Activated CD4-positive, alpha-beta T cell treated with anti-CD3 and anti-CD28 coated beads, Interleukin-2, amount 10 ng/mL, durations not matched to agents 7 days and 5 days (primary cell): Measurements from ENCODE around the gene CTDSPL. TPM values are rescaled to one million over a fixed set of nuclear protein-coding genes. Genes with fewer than 3 reads are reported as not detected.
"Not testable (repeated sequence)": the region's sequence is repeated elsewhere in the genome, so short reads cannot be mapped to it uniquely, and the experiment has no call there.

Source experiments
- CTCF ChIA-PET: fragments of 350-600 bp; sonication (Branson Sonifier 250); formaldehyde crosslinking; loops from one replicate; lab custom pipeline; 2021; ENCODE audit warnings: antibody characterized with exemption; lab: Charles Lee
- POLR2A ChIA-PET: fragments of 350-600 bp; sonication (Branson Sonifier 250); formaldehyde crosslinking; loops from one replicate; lab custom pipeline; 2021; ENCODE audit warnings: antibody characterized with exemption; lab: Charles Lee
- DNase-seq: peaks from one replicate; pipeline ENCODE4 v3.0.0-alpha.2; 2020
- H3K27ac Mint-ChIP-seq: one replicate; pipeline ENCODE4 v1.8.0; 2021; ENCODE audit warnings: mild to moderate bottlenecking, moderate library complexity, mixed read lengths
- H3K27me3 Mint-ChIP-seq: one replicate; pipeline ENCODE4 v1.8.0; 2021; ENCODE audit warnings: mixed read lengths
- H3K36me3 Mint-ChIP-seq: one replicate; pipeline ENCODE4 v1.8.0; 2021; ENCODE audit warnings: low read depth, mixed read lengths
- H3K4me1 Mint-ChIP-seq: one replicate; pipeline ENCODE4 v1.8.0; 2021; ENCODE audit warnings: mixed read lengths
- H3K4me3 Mint-ChIP-seq: one replicate; pipeline ENCODE4 v1.8.0; 2021; ENCODE audit warnings: mild to moderate bottlenecking, moderate library complexity, mixed read lengths
- H3K9me3 Mint-ChIP-seq: one replicate; pipeline ENCODE4 v1.8.0; 2021; ENCODE audit warnings: mixed read lengths
- total RNA-seq, 2 experiments: library from RNA; stranded (reverse); gene quantifications; one replicate each; pipeline ENCODE4 v1.2.3, GENCODE V29; 2021

Gene CTDSPL, protein sequence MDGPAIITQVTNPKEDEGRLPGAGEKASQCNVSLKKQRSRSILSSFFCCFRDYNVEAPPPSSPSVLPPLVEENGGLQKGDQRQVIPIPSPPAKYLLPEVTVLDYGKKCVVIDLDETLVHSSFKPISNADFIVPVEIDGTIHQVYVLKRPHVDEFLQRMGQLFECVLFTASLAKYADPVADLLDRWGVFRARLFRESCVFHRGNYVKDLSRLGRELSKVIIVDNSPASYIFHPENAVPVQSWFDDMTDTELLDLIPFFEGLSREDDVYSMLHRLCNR
- total RNA-seq = 1 to 10 TPM; 4.6 to 4.7 TPM

DNA sequence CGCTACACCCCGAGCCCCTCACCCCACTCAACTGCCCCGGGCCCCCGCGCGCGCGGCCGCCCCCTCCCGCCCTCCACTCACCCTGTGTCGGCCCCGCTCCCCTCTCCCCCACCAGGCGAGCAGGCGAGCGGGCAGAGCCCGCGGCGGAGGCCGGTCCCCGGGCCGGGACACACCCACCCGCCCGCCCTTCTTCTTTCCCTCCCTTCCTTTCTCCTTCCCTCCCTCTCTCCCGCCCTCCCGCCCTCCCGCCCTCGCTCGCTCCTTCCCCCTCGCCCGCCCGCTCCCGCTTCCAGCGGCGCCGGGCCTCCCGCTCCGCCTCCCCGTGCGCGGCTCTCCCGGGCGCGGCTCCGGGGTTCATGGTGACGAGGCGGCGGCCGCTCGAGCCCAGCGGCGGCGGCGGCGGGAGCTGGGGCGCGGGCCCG lies at the start of gene CTDSPL:
Gene CTDSPL, plus strand, starts transcription at position 261 of the 422 bp plus-strand sequence. CDS start 320 bp downstream, outside the sequence.
- Mint-ChIP-seq H3K27ac (peak within 1 kb of the TSS; percentile 69), H3K9me3 (no peaks in the 10 kb centered on the region), H3K4me1 (peaks cover 20% of the 10 kb centered on the region), H3K36me3 (no peaks in the 10 kb centered on the region), H3K27me3 (peaks cover 28% of the 10 kb centered on the region), H3K4me3 (peak within 1 kb of the TSS; percentile 76)
- ChIA-PET CTCF (no interaction called here), POLR2A (no interaction called here)
- DNase-seq = peak; percentile 24

DNA sequence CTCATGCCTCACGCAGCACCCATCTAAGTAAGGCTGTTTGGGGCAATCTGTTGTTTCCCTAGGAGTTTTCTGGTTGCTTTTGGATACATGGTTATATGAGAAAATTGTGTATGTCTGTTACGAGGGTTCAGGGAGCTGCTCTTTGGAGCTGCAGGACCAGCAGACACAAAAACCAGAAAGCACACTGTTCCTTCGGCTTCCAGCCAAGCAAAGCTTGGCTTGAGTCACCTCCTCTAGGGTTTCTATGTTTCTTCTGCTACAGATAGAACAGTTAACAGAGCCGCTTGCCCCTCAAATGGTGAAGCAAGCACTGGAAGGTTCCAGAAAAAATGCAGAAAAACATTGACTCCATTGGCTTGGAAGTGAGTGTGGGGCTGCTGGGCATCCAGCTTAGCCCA lies 49.2 kb upstream of the CTDSPL start:
- Mint-ChIP-seq H3K27me3 (no peaks in the 10 kb centered on the region), H3K4me3 (no peak overlapping the region), H3K36me3 (no peaks in the 10 kb centered on the region), H3K4me1 (no peaks in the 10 kb centered on the region), H3K27ac (no peak overlapping the region), H3K9me3 (no peaks in the 10 kb centered on the region)
- ChIA-PET CTCF (no interaction called here), POLR2A (no interaction called here)
- DNase-seq = no peak

DNA sequence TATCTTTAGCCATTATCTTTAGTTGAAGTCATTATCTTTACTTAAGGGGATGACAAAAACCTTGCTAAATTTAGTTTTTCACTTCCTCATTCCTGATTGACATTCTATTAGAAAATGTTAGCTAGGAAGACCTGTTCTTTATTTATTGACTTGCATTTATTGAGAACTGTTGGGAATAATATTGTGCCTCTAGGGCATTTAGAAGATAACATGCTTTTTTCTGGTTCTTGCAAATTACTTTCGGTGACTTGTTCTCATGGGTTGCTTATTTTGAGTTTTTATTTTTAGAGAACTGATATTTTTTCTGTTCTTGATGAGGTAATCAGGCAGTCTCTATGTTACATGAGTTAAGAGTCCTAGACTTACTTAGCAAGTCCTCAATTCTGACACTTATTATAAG lies 48.3 kb upstream of the CTDSPL start:
- ChIA-PET POLR2A (no interaction called here), CTCF (no interaction called here)
- H3K36me3 Mint-ChIP-seq = no peaks in the 10 kb centered on the region
- no peak overlapping the region for H3K27ac Mint-ChIP-seq
- DNase-seq = no peak
- H3K27me3 Mint-ChIP-seq = no peaks in the 10 kb centered on the region
- no peak overlapping the region for H3K4me3 Mint-ChIP-seq
- no peaks in the 10 kb centered on the region for H3K4me1 Mint-ChIP-seq
- no peaks in the 10 kb centered on the region for H3K9me3 Mint-ChIP-seq

DNA sequence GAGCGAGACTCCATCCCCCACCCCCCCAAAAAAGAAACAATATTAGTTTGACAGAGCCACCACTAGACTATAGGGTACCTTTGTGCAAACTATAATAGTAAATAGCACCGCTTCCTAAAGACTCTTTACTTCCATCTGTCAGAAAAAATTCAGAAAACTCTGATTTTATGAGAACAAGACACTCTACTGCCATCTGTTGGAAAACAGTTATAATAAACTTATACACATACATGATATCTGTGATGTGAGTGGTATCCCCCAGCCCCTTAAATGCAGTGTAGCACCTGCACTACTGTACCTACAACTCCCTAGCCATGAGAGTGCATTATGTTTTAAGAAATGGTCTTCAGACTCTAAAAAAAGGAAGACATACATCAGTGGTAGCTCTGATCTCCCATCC lies 47.1 kb upstream of the CTDSPL start:
- no peaks in the 10 kb centered on the region for H3K36me3 Mint-ChIP-seq
- CTCF ChIA-PET = no interaction called here
- no peaks in the 10 kb centered on the region for H3K9me3 Mint-ChIP-seq
- H3K4me1 Mint-ChIP-seq = no peaks in the 10 kb centered on the region
- DNase-seq = no peak
- no peak overlapping the region for H3K27ac Mint-ChIP-seq
- no peak overlapping the region for H3K4me3 Mint-ChIP-seq
- H3K27me3 Mint-ChIP-seq = no peaks in the 10 kb centered on the region
- POLR2A ChIA-PET = no interaction called here

DNA sequence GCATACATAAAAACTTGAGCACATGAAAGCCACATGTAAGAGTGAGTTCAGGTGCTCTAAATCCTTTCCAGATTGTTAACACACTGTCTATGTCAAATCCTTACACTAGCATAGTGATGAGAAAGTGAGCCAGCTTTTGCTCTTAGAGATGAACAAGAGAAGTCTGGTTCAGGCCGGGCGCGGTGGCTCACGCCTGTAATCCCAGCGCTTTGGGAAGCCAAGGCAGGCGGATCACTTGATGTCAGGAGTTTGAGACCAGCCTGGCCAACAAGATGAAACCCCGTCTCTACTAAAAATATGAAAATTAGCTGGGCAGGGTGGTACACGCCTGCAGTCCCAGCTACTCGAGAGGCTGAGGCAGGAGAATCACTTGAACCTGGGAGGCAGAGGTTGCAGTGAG lies 46.5 kb upstream of the CTDSPL start:
- H3K4me1 Mint-ChIP-seq, DNase-seq, H3K27me3 Mint-ChIP-seq, H3K9me3 Mint-ChIP-seq, H3K4me3 Mint-ChIP-seq, POLR2A ChIA-PET, H3K36me3 Mint-ChIP-seq, CTCF ChIA-PET, H3K27ac Mint-ChIP-seq: not testable (repeated sequence)

DNA sequence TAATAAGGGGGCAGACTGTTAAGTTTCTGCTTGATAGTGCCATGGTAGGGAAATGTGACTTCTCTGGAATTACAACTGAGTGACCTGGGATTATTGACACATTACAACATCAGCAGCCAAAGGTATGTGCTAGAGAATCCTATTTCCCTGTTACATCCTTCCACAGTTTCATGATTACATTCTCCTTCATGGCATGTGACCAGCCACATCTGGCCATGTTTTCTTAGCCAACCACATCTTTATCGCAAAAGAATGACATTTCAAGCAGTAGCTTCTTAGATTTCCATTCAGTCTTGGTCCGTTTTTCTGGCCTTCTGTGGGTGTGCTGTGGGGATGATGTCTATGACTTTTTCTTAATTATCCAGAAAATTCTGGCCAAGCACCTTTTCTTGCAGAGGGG lies 45.4 kb upstream of the CTDSPL start:
- no peak overlapping the region for H3K27ac Mint-ChIP-seq
- H3K4me1 Mint-ChIP-seq = no peaks in the 10 kb centered on the region
- no peak overlapping the region for H3K4me3 Mint-ChIP-seq
- DNase-seq = no peak
- no peaks in the 10 kb centered on the region for H3K36me3 Mint-ChIP-seq
- H3K27me3 Mint-ChIP-seq = peaks cover 3% of the 10 kb centered on the region
- H3K9me3 Mint-ChIP-seq = no peaks in the 10 kb centered on the region
- ChIA-PET CTCF (interaction anchor here (1.1 kb wide), 1 partner anchor 11 kb away, joined by 7 read pairs; no protein-coding TSS in a partner anchor), POLR2A (no interaction called here)

DNA sequence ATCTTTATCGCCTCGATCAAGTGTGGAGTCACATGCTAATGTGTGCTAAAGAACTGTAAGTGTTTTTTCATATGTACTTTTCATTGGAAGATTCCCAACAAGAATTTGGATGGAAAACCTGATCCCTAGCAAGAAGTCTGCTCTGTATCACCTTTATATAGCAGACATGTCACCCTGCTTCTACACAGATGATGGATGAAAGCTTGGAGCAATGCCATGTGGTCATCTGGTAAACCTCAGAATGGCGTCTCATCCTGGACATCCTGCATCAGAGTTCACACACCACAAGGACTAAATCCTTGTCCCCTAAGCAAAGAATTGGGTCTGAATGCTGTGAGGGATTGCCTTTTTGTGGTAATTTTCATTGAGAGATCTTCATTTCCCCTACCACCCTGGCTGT lies 42.1 kb upstream of the CTDSPL start:
- no peaks in the 10 kb centered on the region for H3K9me3 Mint-ChIP-seq
- POLR2A ChIA-PET = no interaction called here
- no peak overlapping the region for H3K4me3 Mint-ChIP-seq
- DNase-seq = no peak
- H3K36me3 Mint-ChIP-seq = no peaks in the 10 kb centered on the region
- CTCF ChIA-PET = interaction anchor here (0.6 kb wide), 1 partner anchor 90 kb away, joined by 3 read pairs; no protein-coding TSS in a partner anchor
- H3K27ac Mint-ChIP-seq = no peak overlapping the region
- H3K4me1 Mint-ChIP-seq = no peaks in the 10 kb centered on the region
- peaks cover 7% of the 10 kb centered on the region for H3K27me3 Mint-ChIP-seq

DNA sequence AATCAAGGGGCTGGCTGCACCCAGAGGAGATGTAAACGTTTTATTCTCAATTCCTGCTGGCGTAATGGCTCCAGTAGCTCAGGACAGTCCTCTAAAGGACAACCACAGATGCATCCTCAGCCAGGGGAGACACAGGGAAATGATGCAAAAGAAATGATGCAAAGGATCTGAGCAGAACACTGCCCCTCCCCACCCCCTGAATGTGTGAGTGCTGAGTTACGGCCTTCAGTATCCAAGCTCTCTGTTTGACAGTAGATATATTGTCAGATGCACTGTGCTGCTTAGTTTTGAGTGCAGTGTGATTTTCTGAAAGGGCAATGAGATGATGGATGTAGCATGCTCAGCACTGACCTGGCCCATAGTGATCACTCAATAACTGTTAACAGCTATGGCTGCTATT lies 41.4 kb upstream of the CTDSPL start:
- H3K27me3 Mint-ChIP-seq = peaks cover 7% of the 10 kb centered on the region
- ChIA-PET CTCF (no interaction called here), POLR2A (no interaction called here)
- H3K9me3 Mint-ChIP-seq = no peaks in the 10 kb centered on the region
- no peak for DNase-seq
- H3K4me3 Mint-ChIP-seq = no peak overlapping the region
- H3K27ac Mint-ChIP-seq = no peak overlapping the region
- no peaks in the 10 kb centered on the region for H3K4me1 Mint-ChIP-seq
- no peaks in the 10 kb centered on the region for H3K36me3 Mint-ChIP-seq

DNA sequence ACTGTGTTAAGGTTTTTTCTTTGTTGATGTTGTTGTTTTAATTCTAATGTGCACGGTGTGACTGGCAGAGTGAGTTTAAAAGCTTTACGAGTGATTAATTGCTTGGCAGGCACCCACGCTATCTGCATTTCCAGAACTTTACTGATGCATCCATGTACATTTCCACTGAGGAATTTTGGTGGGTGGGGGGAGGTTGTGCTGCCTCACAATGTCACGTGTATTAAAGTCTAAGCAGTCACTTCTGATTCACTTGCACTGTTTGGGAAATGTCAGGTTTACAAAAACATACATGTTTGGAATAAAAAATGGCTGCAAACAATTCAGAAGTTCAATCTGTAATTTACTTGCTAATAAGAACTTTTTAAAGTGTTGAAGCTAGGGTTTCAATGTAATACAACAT lies 38.5 kb upstream of the CTDSPL start:
- ChIA-PET POLR2A (no interaction called here), CTCF (no interaction called here)
- no peak for DNase-seq
- no peaks in the 10 kb centered on the region for H3K4me1 Mint-ChIP-seq
- no peak overlapping the region for H3K27ac Mint-ChIP-seq
- no peaks in the 10 kb centered on the region for H3K36me3 Mint-ChIP-seq
- peaks cover 12% of the 10 kb centered on the region for H3K27me3 Mint-ChIP-seq
- no peaks in the 10 kb centered on the region for H3K9me3 Mint-ChIP-seq
- no peak overlapping the region for H3K4me3 Mint-ChIP-seq

DNA sequence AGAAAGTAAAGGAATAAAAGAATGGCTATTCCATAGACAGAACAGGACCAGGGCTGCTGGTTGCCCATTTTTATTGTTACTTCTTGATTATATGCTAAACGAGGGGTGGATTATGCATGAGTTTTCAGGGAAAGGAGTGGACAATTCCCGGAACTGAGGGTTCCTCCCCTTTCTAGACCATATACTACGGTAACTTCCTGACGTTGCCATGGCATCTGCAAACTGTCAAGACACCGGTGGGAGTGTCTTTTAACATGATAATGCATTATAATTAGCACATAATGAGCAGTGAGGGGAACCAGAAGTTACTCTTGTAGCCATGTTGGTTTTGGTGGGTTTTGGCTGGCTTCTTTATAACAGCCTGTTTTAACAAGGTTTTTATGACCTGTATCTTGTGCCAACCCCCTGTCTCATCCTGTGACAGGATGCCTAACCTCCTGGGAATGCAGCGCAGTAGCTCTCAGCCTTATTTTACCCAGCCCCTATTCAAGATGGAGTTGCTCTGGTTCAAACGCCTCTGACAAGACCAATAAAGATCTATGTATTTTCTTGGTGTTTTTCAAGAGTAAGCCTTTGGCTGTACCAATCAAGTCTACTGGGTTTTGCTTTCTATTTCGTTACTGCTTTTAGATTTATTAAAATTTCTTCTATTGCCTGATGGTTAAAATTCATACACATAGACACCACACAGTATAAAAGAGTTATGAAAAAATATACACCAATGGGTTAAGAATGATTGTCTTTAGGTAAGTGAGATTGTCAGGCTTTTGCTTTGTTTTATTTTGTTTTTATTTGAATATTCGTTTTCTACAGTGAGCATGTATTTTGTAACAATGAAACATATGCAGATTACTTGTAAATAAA lies 37.4 kb upstream of the CTDSPL start:
- ChIA-PET POLR2A (no interaction called here), CTCF (no interaction called here)
- peaks cover 1% of the 10 kb centered on the region for H3K36me3 Mint-ChIP-seq
- no peaks in the 10 kb centered on the region for H3K4me1 Mint-ChIP-seq
- no peaks in the 10 kb centered on the region for H3K9me3 Mint-ChIP-seq
- H3K27me3 Mint-ChIP-seq = peaks cover 14% of the 10 kb centered on the region
- no peak for DNase-seq
- no peak overlapping the region for H3K27ac Mint-ChIP-seq
- H3K4me3 Mint-ChIP-seq = no peak overlapping the region

DNA sequence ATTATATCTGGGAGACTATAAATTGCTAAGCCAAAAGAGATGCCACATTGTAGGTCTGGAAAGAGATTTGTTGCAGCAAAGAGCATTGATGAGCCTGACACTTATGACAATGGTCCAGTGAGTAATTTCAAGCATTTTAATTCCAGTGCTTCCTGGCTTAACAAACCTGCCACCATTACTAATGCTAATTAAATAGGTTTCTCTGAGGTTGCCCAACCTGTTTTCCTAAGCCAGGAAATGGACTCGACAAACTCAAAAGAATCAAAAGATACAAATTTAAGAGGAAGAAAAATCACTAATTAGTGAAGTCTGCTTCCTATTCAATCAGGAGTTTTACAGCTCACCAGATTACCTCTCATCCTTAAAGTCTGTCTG lies 36.7 kb upstream of the CTDSPL start:
- Mint-ChIP-seq H3K27me3 (peaks cover 14% of the 10 kb centered on the region), H3K36me3 (peaks cover 1% of the 10 kb centered on the region), H3K4me1 (no peaks in the 10 kb centered on the region), H3K27ac (no peak overlapping the region), H3K4me3 (no peak overlapping the region), H3K9me3 (no peaks in the 10 kb centered on the region)
- no peak for DNase-seq
- ChIA-PET CTCF (no interaction called here), POLR2A (no interaction called here)

DNA sequence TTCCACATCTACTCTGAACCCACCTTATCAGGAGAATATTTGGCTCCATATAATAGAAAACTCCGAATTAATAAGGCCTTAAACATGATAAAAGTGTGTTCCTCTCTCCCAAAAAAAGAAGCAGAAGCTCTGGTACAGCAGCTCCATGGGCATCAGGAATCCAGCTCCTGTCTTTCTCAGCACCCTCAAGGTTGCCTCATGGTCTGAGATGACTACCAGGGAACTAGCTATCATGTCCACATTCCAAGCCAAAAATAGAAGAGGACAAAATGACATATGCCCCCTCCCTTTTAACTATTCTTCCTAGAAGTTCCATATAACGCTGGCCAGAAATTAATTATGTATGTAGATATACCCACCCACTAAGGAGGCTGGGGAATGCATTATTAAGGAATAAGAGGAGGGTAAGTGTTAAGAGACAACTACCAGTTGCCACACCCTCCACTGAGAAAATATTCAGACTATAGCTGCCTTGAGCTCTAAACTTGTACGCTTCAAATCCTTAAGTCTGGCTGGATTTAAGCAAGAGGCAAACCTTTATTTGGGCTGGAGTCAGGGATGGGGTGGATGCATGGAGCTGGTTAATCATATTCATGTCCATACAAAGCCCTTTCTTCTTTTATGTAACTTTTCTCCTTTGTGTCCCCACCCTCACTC lies 35.8 kb upstream of the CTDSPL start:
- ChIA-PET POLR2A (no interaction called here), CTCF (no interaction called here)
- no peaks in the 10 kb centered on the region for H3K9me3 Mint-ChIP-seq
- H3K27ac Mint-ChIP-seq = no peak overlapping the region
- peaks cover 12% of the 10 kb centered on the region for H3K27me3 Mint-ChIP-seq
- H3K4me1 Mint-ChIP-seq = no peaks in the 10 kb centered on the region
- H3K4me3 Mint-ChIP-seq = no peak overlapping the region
- DNase-seq = no peak
- H3K36me3 Mint-ChIP-seq = peaks cover 1% of the 10 kb centered on the region

DNA sequence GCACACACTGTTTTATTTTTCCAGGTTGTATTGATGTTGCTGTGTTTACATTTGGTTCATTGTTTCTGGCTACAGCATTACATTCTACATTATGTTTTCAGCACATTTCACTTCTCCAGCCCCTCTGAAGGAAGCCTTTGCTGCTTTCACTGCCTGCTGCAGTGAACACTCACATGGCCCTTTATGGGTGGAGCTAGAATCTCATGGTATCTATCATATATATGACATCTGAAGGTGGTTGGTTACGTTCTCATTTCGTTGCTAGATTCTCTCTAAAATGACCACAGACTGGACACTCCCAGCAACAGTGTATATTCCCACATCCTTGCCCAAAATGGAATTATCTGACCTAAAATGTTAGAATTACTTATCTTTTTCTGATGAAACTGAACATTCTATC lies 35.2 kb upstream of the CTDSPL start:
- Mint-ChIP-seq H3K36me3 (peaks cover 1% of the 10 kb centered on the region), H3K27me3 (peaks cover 11% of the 10 kb centered on the region), H3K27ac (no peak overlapping the region), H3K4me3 (no peak overlapping the region), H3K4me1 (no peaks in the 10 kb centered on the region), H3K9me3 (no peaks in the 10 kb centered on the region)
- POLR2A ChIA-PET = no interaction called here
- CTCF ChIA-PET = no interaction called here
- DNase-seq = no peak
